GM18505 (cell line): Measurements from ENCODE around the gene SLC7A8.

ENCODE experiments used
- ATAC-seq: cut with Tn5 transposase; IDR thresholded peaks from one replicate; pipeline ENCODE4 v1.9.1; 2021; ENCODE audit not compliant: unreplicated experiment
- POLR2A ChIP-seq: IDR thresholded peaks from 4 replicates; pipeline ENCODE4 v1.6.1; 2011; ENCODE audit warnings: borderline replicate concordance; ENCODE audit not compliant: insufficient read depth, insufficient read length; ENCODE audit errors: extremely low read depth

Gene SLC7A8

DNA sequence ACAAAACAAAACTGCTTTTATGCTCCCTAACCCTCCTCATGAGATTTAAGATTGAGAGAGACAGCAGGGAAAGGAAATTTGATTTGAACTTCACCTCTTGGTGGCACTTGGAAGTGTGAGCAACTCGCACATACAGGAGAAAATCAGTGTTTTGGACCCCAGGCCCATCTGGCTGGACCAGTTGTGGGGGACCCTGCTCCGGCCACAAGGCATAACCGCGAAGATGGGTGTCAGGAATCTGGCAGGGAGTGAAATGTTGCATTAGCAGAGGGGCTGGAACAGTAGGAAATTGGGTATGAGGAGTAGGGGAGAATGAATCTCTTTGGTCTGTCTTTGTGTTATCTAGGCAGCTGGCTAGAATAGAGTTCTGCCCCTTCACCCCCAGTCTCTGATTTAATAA lies 79.9 kb downstream of the SLC7A8 start:
- TF ChIP-seq POLR2A: no peak
- no peak for ATAC-seq

DNA sequence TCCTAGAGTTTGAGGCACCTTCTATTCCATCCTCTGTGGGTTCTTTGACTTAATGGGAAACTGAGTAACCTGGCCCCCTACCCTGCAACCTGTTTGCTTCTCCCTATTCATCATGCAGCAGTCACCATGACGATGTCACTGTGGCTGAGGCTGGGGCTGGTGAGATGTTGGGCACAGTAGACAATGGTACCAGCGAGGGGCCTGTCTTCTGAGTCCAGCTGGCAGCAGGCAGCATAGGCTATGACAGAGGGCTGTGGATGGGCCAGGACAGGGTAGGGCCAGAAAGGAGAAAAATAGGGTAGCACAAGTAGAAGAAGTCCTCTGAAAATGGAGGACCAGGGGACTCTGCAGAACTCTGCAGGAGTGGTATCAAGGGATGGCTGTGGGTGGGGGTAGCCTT lies 80.7 kb downstream of the SLC7A8 start:
- ATAC-seq: no peak
- TF ChIP-seq POLR2A: no peak

DNA sequence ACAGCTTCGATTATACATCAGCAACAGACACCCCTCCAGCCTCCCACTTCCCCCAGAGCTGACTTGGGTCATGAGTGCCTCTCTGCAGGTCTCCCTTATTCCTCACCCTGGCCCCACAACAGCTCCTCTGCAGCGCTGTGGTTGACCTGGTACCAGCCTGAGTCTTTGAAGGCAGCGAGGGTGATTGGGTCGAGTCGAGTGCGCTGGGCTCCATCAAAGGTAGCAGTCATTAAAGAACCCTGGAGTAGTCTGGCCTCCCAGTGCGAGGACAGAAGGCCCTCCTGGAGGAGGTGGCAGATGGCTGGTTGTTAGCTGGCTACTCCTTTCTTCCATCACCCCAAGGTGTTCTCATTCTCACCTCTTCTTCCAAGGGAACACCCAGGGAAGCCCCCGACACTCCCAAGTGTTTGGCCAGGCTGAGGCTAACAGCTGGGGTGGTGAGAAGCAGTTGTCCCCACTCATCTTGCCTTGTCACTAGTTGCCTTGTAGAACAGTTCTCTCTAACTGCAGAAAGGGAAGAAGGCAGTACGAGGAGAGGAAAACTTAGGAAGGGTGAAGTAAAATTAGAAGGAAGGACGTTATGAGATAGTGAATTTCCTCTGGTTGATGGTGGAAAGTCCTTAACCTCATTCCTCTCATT lies 81.4 kb downstream of the SLC7A8 start:
- no peak for ATAC-seq
- TF ChIP-seq POLR2A: no peak

DNA sequence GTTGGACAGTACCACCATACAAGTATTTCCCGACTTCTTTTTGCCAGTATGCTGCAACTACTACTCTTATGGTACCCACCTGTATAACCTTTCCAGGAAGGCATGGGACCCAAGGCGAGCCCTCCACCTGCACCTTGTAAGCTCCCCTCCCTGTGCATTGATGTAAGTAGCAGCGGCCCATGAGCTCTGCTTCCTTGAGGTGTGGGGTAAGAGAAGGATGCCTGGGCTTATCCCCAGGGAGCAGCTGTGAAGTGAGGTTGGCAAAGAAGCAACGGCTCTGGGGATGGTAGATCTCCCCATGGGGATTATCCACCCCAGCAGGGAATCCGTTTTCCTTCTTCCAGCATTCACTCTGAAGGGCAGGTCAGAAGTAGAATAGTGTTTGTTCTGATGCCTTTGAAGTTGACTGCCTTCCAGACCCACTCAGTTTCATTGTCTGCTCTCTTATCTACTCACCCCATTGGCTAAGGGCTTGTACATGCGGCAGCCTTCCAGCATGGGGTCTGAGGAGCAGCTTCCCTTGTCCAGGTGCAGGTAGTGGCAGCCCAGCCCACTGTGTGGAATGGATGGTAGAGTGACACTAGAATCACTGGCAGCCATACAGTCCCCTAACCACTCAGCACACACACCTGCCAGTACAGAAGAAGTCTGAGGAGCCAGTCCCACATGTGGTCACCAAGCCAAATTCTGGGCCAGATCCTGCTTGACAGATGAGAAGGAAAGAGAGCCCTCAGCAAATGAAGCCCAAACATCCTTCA lies 82.1 kb downstream of the SLC7A8 start:
- ATAC-seq: no peak
- no peak for TF ChIP-seq POLR2A

DNA sequence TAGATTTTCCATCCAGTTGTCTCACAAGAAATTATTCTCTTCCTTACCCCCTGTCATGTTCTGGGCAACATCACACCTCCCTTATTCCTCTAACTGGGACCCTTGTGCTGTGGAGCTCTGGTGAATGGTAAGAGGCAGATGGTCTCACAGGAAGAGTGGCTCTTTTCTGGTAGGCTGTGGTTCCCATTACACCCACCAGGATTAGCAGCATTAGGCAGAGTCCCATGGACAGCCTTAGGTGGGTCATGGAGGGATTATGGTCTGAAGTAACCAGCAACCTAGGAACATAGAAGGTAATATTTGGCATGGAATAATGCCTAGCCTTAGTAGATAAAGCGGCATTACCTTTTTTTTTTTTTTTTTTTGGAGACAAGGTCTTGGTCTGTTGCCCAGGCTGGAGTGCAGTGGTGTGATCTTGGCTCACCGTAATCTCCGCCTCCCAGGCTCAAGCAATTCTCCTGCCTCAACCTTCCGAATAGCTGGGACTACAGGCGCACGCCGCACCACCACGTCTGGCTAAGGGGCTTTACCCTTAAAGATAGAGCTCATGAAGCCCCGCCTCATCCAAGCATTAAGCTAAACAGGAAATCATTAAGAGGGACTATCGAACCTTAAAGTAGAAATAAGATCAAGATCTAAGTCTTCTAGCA lies 84.1 kb downstream of the SLC7A8 start:
- no peak for TF ChIP-seq POLR2A
- ATAC-seq: no peak

DNA sequence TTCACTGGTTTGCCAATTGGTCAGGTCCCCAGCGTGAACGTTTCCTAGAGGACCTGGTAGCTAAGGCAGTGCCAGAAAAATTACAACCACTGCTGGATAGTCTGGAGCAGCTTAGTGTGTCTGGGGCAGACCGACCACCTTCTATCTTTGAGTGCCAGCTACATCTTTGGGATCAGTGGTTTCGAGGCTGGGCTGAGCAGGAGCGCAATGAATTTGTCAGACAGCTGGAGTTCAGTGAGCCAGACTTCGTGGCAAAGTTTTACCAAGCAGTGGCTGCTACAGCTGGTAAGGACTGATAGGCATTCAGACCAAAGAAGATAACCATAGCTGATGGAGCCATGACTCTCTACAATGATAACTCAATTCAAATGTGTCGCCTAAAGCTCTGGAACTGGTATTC lies 85.7 kb downstream of the SLC7A8 start:
- no peak for TF ChIP-seq POLR2A
- no peak for ATAC-seq

DNA sequence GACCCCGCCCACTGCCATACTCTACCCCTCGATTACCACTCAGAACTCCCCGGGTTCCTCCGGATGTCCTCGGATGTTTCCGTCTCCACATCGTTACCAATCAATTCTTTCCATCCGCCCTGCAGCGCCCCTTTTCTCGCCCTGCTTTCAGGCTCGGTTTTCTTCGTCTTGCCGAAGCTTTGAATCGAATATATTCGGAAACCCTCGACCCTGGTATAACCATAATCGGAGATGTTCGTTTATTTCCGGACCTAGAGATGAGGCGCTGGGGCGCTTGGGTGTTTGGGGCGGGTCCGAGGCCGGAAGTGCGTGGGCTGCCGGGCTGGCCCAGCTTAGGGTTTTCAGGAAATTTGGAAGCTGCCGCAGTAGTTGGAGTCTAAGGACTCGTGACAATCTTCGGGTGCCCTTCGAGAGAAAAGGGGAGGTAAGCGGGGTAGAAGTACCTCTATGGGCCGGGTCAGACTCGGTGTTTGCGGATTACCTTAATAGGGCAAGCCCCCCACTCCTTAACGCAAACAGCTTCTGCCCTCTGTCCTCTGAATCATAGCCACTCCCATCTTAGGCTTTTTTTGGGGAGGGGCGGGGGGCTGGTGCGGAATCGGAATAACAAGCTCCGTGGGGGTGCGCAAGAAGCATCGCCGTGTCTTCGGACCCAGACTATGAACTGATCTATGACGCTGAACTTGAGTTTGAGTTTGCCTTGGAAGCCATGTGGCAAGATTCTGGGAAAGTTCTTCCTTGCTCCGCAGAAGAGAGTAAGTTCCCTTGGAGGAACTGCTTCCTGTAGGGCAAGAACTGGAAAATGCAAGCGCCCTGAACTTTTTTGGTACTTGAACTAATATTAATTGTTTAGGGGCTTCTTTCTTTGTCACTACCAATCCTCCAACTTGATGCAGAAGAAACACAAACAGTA lies 88.0 kb downstream of the SLC7A8 start, which contains the start of gene C14orf119:
Gene C14orf119 (plus strand): TSS at position 310 of the 913 bp plus-strand sequence. CDS start 2,154 bp downstream, outside the sequence.
- TF ChIP-seq POLR2A: peak; percentile 58
- ATAC-seq: peak; percentile 89

DNA sequence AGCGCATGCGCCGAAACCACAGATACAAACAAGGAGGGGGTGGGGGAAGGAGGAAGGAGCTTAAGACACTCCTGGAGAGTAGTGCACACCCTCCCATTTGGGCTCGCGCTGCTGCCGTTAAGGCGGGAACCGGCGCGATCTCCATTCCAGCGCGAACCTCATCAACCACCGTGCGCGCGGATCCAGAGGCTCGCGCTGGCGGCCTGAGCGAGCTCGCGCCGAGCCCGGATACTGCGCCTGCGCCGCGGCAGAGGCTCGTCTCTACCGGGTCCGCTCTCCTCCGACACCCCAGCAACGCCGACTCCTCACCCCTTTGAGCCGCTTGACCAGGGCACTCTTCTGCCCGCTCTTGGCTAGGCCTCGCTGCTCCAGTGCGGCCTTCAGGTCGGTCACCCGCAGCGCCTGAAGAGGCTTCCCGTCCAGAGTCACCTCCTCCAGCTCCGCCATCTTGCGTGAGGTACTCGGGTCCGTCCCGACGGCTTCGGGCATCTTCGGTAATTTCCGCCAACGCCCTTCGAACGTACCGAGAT lies 88.7 kb downstream of the SLC7A8 start, which contains the start of gene ACIN1:
Gene ACIN1 (minus strand): TSS at position 471 of the 530 bp plus-strand sequence. CDS start 24 bp downstream, at position 447.
- ATAC-seq: peak; percentile 32
- peak; percentile 83 for TF ChIP-seq POLR2A

DNA sequence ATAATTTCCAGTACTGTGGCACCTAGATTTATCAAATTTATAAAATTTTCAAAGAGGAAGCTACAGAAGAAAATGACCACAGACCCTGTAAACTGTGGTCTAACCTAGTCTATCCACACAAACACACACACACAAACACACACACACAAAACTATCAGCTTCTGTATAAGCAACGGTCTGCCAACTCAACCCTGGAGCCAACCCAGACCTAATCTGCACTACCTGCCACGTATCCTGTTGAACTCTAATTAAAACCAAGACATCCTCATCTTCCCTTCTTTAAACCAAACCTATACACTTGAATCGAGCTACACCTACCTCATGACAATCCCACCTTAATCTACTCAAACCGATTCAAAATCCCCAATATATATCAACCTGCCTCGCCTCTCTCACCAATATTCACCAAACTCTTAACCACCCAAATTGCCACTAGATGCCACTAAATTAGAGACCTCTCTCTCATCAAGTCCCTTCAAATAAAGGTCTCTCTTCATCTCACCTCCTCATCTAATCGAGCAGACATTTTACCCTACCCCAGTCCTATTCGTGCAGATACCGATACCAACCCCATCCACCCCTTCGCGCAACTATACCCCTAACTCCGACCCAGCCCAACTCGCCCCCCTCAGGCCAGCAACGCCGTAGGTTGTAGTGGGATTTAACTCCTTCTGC lies 89.3 kb downstream of the SLC7A8 start:
- ATAC-seq: no peak
- TF ChIP-seq POLR2A: no peak

DNA sequence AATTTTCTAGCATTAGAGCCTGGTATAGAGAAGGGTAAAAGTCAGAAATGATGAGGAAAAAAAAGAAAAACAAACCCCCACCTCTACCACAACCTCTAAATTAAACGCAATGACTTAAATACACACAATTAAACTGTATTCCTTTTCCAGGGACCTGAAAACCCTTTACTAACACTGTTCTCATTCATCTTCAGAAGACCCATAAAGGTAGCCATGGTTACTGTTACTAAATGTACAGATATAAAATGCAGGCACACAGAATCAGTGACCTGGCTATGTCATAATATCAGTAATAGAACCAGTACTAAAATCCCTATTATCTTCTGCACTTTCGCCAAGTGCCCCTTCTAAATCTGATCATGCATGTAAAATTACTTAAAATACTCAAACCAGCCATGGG lies 89.9 kb downstream of the SLC7A8 start:
- no peak for TF ChIP-seq POLR2A
- ATAC-seq: no peak

DNA sequence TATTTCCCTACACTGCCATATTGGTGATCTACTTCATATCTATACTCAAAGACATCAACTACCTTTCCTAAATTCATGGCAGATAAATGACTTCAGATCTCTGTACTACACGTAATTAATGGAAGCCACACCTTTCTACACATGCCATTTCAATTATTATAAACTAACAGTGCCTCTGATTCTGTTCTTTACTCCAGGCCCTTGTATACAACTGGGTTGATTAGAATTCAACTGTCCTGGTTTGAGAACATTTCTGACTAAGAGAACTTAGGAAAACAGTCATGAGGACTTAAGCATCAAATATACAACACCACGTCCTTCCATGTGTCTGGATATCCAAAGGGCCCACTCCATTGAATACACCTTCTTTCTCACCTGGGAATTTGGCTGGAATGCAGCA lies 90.4 kb downstream of the SLC7A8 start:
- ATAC-seq: no peak
- TF ChIP-seq POLR2A: no peak
